ENCODE results near the gene OVOL2.

The OVOL2 gene

GRCh38 chr20:18055261-18055660 is 2.5 kb downstream of the OVOL2 start:
- H3K4me1 ChIP-seq (ENCODE audit: control insufficient read depth, insufficient read depth, low read length): peaks cover 29% of the 10 kb centered on the region
- no peaks in the 10 kb centered on the region for H3K9me3 ChIP-seq (ENCODE audit: control insufficient read depth, low read length)
- peaks cover 25% of the 10 kb centered on the region for H3K27me3 ChIP-seq (ENCODE audit: control insufficient read depth, insufficient read depth, low read length)
- H3K4me3 ChIP-seq (ENCODE audit: low read length): peak overlapping the region; percentile 38
- peaks cover 3% of the 10 kb centered on the region for H3K36me3 ChIP-seq (ENCODE audit: control insufficient read depth, insufficient read depth, low read length)
- H3K9ac ChIP-seq (ENCODE audit: low read length): peak overlapping the region; percentile 54

- Histone ChIP-seq H3K4me3 (ENCODE audit: low read length) (no peak overlapping the region), H3K4me1 (ENCODE audit: control insufficient read depth, insufficient read depth, low read length) (peaks cover 25% of the 10 kb centered on the region), H3K36me3 (ENCODE audit: control insufficient read depth, insufficient read depth, low read length) (peaks cover 3% of the 10 kb centered on the region), H3K9me3 (ENCODE audit: control insufficient read depth, low read length) (no peaks in the 10 kb centered on the region), H3K9ac (ENCODE audit: low read length) (no peak overlapping the region), H3K27me3 (ENCODE audit: control insufficient read depth, insufficient read depth, low read length) (peaks cover 21% of the 10 kb centered on the region)
These were observed 4.9 kb downstream of the OVOL2 start for GRCh38 chr20:18052856-18053255.

GRCh38 chr20:18050628-18051027 is 7.1 kb downstream of the OVOL2 start:
- peaks cover 3% of the 10 kb centered on the region for H3K36me3 ChIP-seq (ENCODE audit: control insufficient read depth, insufficient read depth, low read length)
- peaks cover 7% of the 10 kb centered on the region for H3K27me3 ChIP-seq (ENCODE audit: control insufficient read depth, insufficient read depth, low read length)
- no peak overlapping the region for H3K9ac ChIP-seq (ENCODE audit: low read length)

GRCh38 chr20:18048176-18048575 is 9.5 kb downstream of the OVOL2 start:
- Histone ChIP-seq H3K9ac (ENCODE audit: low read length) (no peak overlapping the region), H3K36me3 (ENCODE audit: control insufficient read depth, insufficient read depth, low read length) (peaks cover 7% of the 10 kb centered on the region), H3K9me3 (ENCODE audit: control insufficient read depth, low read length) (no peaks in the 10 kb centered on the region)

More at GRCh38 chr20:18050628-18051027, 7.1 kb downstream of the OVOL2 start:
- peaks cover 20% of the 10 kb centered on the region for H3K4me1 ChIP-seq (ENCODE audit: control insufficient read depth, insufficient read depth, low read length)
- H3K4me3 ChIP-seq (ENCODE audit: low read length): no peak overlapping the region
- H3K9me3 ChIP-seq (ENCODE audit: control insufficient read depth, low read length): no peaks in the 10 kb centered on the region

GRCh38 chr20:18046535-18046934 is 11.2 kb downstream of the OVOL2 start:
- Histone ChIP-seq H3K36me3 (ENCODE audit: control insufficient read depth, insufficient read depth, low read length) (peaks cover 7% of the 10 kb centered on the region), H3K9ac (ENCODE audit: low read length) (no peak overlapping the region), H3K27me3 (ENCODE audit: control insufficient read depth, insufficient read depth, low read length) (no peaks in the 10 kb centered on the region), H3K4me1 (ENCODE audit: control insufficient read depth, insufficient read depth, low read length) (no peaks in the 10 kb centered on the region), H3K4me3 (ENCODE audit: low read length) (no peak overlapping the region), H3K9me3 (ENCODE audit: control insufficient read depth, low read length) (no peaks in the 10 kb centered on the region)

More at GRCh38 chr20:18048176-18048575, 9.5 kb downstream of the OVOL2 start:
- Histone ChIP-seq H3K4me3 (ENCODE audit: low read length) (no peak overlapping the region), H3K27me3 (ENCODE audit: control insufficient read depth, insufficient read depth, low read length) (no peaks in the 10 kb centered on the region), H3K4me1 (ENCODE audit: control insufficient read depth, insufficient read depth, low read length) (no peaks in the 10 kb centered on the region)

- Histone ChIP-seq H3K36me3 (ENCODE audit: control insufficient read depth, insufficient read depth, low read length) (peaks cover 16% of the 10 kb centered on the region), H3K9me3 (ENCODE audit: control insufficient read depth, low read length) (no peaks in the 10 kb centered on the region), H3K4me3 (ENCODE audit: low read length) (no peak overlapping the region), H3K27me3 (ENCODE audit: control insufficient read depth, insufficient read depth, low read length) (no peaks in the 10 kb centered on the region), H3K4me1 (ENCODE audit: control insufficient read depth, insufficient read depth, low read length) (no peaks in the 10 kb centered on the region), H3K9ac (ENCODE audit: low read length) (no peak overlapping the region)
These were observed 15.5 kb downstream of the OVOL2 start for GRCh38 chr20:18042229-18042628.

GRCh38 chr20:18041462-18041861 is 16.3 kb downstream of the OVOL2 start:
- Histone ChIP-seq H3K4me3 (ENCODE audit: low read length) (no peak overlapping the region), H3K36me3 (ENCODE audit: control insufficient read depth, insufficient read depth, low read length) (peaks cover 16% of the 10 kb centered on the region), H3K4me1 (ENCODE audit: control insufficient read depth, insufficient read depth, low read length) (no peaks in the 10 kb centered on the region), H3K27me3 (ENCODE audit: control insufficient read depth, insufficient read depth, low read length) (no peaks in the 10 kb centered on the region), H3K9me3 (ENCODE audit: control insufficient read depth, low read length) (no peaks in the 10 kb centered on the region), H3K9ac (ENCODE audit: low read length) (no peak overlapping the region)

- Histone ChIP-seq H3K9me3 (ENCODE audit: control insufficient read depth, low read length) (no peaks in the 10 kb centered on the region), H3K27me3 (ENCODE audit: control insufficient read depth, insufficient read depth, low read length) (no peaks in the 10 kb centered on the region), H3K4me3 (ENCODE audit: low read length) (no peak overlapping the region), H3K4me1 (ENCODE audit: control insufficient read depth, insufficient read depth, low read length) (no peaks in the 10 kb centered on the region), H3K36me3 (ENCODE audit: control insufficient read depth, insufficient read depth, low read length) (peaks cover 9% of the 10 kb centered on the region), H3K9ac (ENCODE audit: low read length) (no peak overlapping the region)
These were observed 18.7 kb downstream of the OVOL2 start for GRCh38 chr20:18039063-18039462.

- Histone ChIP-seq H3K4me1 (ENCODE audit: control insufficient read depth, insufficient read depth, low read length) (peaks cover 9% of the 10 kb centered on the region), H3K36me3 (ENCODE audit: control insufficient read depth, insufficient read depth, low read length) (peaks cover 8% of the 10 kb centered on the region), H3K4me3 (ENCODE audit: low read length) (no peak overlapping the region), H3K9ac (ENCODE audit: low read length) (no peak overlapping the region), H3K27me3 (ENCODE audit: control insufficient read depth, insufficient read depth, low read length) (no peaks in the 10 kb centered on the region), H3K9me3 (ENCODE audit: control insufficient read depth, low read length) (no peaks in the 10 kb centered on the region)
These were observed 23.7 kb downstream of the OVOL2 start for GRCh38 chr20:18034039-18034438.

GRCh38 chr20:18032977-18033892 is 24.5 kb downstream of the OVOL2 start:
- H3K4me3 ChIP-seq (ENCODE audit: low read length): no peak overlapping the region
- H3K9ac ChIP-seq (ENCODE audit: low read length): no peak overlapping the region
- H3K27me3 ChIP-seq (ENCODE audit: control insufficient read depth, insufficient read depth, low read length): no peaks in the 10 kb centered on the region
- no peaks in the 10 kb centered on the region for H3K9me3 ChIP-seq (ENCODE audit: control insufficient read depth, low read length)
- H3K36me3 ChIP-seq (ENCODE audit: control insufficient read depth, insufficient read depth, low read length): no peaks in the 10 kb centered on the region
- peaks cover 9% of the 10 kb centered on the region for H3K4me1 ChIP-seq (ENCODE audit: control insufficient read depth, insufficient read depth, low read length)

- Histone ChIP-seq H3K36me3 (ENCODE audit: control insufficient read depth, insufficient read depth, low read length) (no peaks in the 10 kb centered on the region), H3K4me3 (ENCODE audit: low read length) (no peak overlapping the region), H3K9me3 (ENCODE audit: control insufficient read depth, low read length) (no peaks in the 10 kb centered on the region), H3K27me3 (ENCODE audit: control insufficient read depth, insufficient read depth, low read length) (no peaks in the 10 kb centered on the region), H3K4me1 (ENCODE audit: control insufficient read depth, insufficient read depth, low read length) (peaks cover 9% of the 10 kb centered on the region), H3K9ac (ENCODE audit: low read length) (no peak overlapping the region)
These were observed 25.7 kb downstream of the OVOL2 start for GRCh38 chr20:18031888-18032509.

- no peaks in the 10 kb centered on the region for H3K9me3 ChIP-seq (ENCODE audit: control insufficient read depth, low read length)
- H3K27me3 ChIP-seq (ENCODE audit: control insufficient read depth, insufficient read depth, low read length): no peaks in the 10 kb centered on the region
- H3K9ac ChIP-seq (ENCODE audit: low read length): no peak overlapping the region
- peaks cover 9% of the 10 kb centered on the region for H3K4me1 ChIP-seq (ENCODE audit: control insufficient read depth, insufficient read depth, low read length)
- no peaks in the 10 kb centered on the region for H3K36me3 ChIP-seq (ENCODE audit: control insufficient read depth, insufficient read depth, low read length)
- no peak overlapping the region for H3K4me3 ChIP-seq (ENCODE audit: low read length)
These were observed 26.7 kb downstream of the OVOL2 start for GRCh38 chr20:18031050-18031449.
